K562 treated with DMSO at 1 percent for 24 hours (cell line): Measurements from ENCODE around the gene MSLN. TPM values are rescaled to one million over a fixed set of nuclear protein-coding genes. Genes with fewer than 3 reads are reported as not detected.

Experiments used
- total RNA-seq: library from RNA; unstranded; fragments of 300-600 nt; gene quantifications from 2 replicates; pipeline ENCODE4 v1.2.3, GENCODE V29; 2022; ENCODE audit warnings: low read depth; ENCODE audit not compliant: insufficient read depth

MSLN gene
- not detected in 2 replicates for total RNA-seq

GRCh38 chr16:760545-761343, at the start of gene MSLN:
Gene MSLN (plus strand): TSS chr16:760734. CDS start chr16:762681, 1,947 bp downstream.

GRCh38 chr16:714558-715476, 45.7 kb upstream of the MSLN start, which contains the start of gene METRN:
Gene METRN (plus strand): TSS chr16:715118. CDS start chr16:715290, 172 bp downstream.

DNA sequence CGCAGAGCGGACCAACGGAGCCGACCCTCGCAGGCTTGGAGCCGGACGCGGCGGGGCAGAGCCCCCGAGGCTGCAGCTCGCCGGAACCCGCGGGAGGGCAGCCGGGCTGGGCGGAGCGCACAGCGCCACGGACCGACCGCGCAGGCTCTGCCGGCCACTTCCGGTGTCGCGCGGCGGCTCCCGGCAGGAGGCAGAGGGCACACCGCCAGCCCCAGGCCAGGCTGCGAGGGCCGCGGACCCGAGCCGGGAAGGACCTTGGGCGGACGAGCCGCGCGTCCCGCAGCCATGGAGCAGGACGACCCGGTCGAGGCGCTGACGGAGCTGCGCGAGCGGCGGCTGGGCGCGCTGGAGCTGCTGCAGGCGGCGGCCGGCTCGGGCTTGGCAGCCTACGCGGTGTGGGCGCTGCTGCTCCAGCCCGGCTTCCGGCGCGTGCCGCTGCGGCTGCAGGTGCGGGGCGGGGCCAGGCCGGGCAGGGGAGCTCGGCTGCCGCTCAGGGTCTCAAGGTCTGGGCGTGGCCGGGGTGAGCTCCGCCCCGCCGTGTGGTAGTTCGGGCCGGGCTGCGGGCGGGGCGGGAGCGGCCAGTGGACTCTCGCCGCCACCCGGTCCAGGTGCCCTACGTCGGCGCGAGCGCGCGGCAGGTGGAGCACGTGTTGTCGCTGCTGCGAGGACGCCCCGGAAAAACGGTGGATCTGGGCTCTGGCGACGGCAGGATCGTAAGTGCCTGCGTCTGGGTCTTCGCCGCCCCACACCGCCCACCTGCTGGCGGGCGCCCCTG, 39.4 kb upstream of the MSLN start, which contains the start of gene ANTKMT:
Gene ANTKMT (plus strand): TSS at position 157 of the 775 bp plus-strand sequence. CDS start 129 bp downstream, at position 286.

DNA sequence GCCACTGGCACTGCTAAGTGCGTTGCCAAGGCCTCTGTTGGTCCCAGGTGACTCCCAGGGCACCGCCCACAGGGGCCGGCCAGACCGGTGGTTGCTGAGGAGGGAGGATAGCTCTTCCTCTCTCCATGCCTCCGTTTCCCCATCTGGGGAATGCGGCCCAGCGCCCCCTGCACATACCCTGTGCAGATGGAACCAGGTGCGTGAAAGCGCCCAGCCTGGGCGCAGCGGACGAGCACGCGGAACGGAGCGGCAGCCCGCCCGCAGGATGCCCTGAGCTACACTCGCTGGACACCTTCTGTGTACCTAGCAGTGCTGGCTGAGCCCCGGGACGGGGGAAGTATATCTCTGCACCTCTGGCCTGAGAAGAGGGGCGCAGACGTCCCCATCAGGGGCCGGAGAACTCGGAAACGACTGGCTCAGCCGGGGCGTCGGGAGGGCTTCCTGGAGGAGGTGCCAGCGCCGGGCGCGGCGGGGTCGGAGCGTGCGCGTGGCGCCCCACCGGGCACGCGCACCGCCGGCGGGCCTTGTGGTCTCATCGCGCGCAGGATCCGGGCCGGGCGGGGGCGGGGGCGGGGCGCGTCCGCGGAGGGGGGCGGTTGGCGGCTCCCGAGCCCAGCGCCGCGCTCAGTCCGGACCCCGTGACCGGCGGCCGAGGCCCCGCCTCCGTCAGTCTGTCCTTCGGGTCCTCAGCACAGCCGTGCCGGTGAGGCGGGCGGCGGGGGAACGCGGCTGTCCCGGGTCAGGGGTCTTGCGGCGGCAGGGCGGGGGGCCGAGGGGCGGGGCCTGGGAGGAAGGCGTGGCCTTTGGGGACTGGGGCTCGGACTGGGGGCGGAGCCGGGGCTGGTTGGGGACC, 33.9 kb upstream of the MSLN start, which contains the start of the genes CCDC78 and HAGHL:
Gene CCDC78 (minus strand): TSS at position 6 of the 853 bp plus-strand sequence. CDS start 76 bp downstream, outside the sequence.
Gene HAGHL (plus strand): TSS at position 669 of the 853 bp plus-strand sequence. CDS start 404 bp downstream, outside the sequence.

GRCh38 chr16:740764-741505, 19.6 kb upstream of the MSLN start, which contains the start of gene CIAO3:
Gene CIAO3 (minus strand): TSS chr16:740997. CDS start chr16:740985, 12 bp downstream.

GRCh38 chr16:787978-788398, 27.5 kb downstream of the MSLN start, which contains the start of gene RPUSD1:
Gene RPUSD1 (minus strand): TSS chr16:788381. CDS start chr16:787737, 644 bp downstream.

GRCh38 chr16:788399-789126, 28.0 kb downstream of the MSLN start, which contains the start of gene CHTF18:
Gene CHTF18 (plus strand): TSS chr16:788620. CDS start chr16:788685, 65 bp downstream.

DNA sequence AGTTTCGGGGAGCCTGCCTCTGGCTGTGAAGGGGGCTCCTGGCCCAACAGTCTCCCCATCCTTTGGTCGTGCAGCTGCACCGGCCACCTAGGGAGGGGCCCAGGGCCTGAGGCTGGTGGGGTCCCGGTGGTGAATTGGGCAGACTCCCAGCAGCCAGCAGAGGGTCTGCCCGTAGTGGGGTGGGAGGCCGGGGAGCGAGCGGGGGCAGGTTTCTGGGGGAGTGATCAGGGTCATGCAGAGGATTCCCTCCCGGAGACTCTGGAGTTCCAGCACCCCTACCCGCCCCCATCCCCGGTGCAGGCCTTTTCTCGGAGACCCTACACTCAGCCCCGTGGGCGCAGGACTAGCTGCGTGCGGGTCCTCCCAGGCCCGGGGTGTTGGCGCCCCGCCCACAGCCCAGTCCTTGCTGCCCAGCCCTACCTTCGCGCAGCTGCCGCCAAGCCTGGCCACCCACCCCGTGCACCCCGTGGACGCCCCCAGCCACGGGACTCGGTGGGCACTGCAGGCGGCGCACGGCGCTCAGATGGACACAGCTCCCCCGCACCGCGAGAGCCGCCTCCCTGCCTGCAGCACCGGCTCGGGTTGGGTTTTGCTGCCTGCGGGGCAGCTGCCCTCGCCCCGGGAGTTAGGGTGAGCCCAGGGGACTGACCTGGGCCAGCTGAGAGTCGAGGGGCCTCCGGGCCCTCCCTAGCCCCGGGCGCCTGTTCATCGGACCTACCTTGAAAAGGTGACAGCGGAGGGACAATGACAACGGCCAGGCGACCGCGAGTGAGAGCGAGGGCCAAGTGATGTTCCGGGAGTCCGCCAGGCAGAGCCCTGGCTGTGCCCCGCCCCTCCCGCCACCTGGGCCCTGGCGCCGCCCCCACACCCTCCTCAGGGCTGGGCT, 39.7 kb downstream of the MSLN start, which contains the start of gene GNG13:
Gene GNG13 (minus strand): TSS at position 787 of the 886 bp plus-strand sequence. CDS start 1,657 bp downstream, outside the sequence.

Other genes starting within 250 kb of the MSLN start
- 64.7 and 73.6 TPM in 2 replicates for gene CAPN15, start 233.0 kb upstream of the MSLN start, total RNA-seq
- gene PRR35, start 200.3 kb upstream of the MSLN start, total RNA-seq, result 0.23 TPM in 1 of 2 replicates, not detected in the other
- 12.5 and 14.0 TPM in 2 replicates for gene NHLRC4, start 193.7 kb upstream of the MSLN start, total RNA-seq
- 55.4 and 66.8 TPM in 2 replicates for gene PIGQ, start 190.8 kb upstream of the MSLN start, total RNA-seq
- 42.1 and 47.9 TPM in 2 replicates for gene RAB40C, start 170.7 kb upstream of the MSLN start, total RNA-seq
- 13.4 and 16.8 TPM in 2 replicates for gene WFIKKN1, start 129.7 kb upstream of the MSLN start, total RNA-seq
- 134 and 166 TPM in 2 replicates for gene METTL26, start 124.4 kb upstream of the MSLN start, total RNA-seq
- gene MCRIP2, start 118.9 kb upstream of the MSLN start, total RNA-seq, result 93.9 and 111 TPM in 2 replicates
- 2.6 and 4.1 TPM in 2 replicates for gene WDR90, start 111.4 kb upstream of the MSLN start, total RNA-seq
- 154 and 166 TPM in 2 replicates for gene RHOT2, start 92.6 kb upstream of the MSLN start, total RNA-seq
- gene RHBDL1, start 85.1 kb upstream of the MSLN start, total RNA-seq, result 1.2 and 3.0 TPM in 2 replicates
- 165 and 192 TPM in 2 replicates for gene STUB1, start 80.3 kb upstream of the MSLN start, total RNA-seq
- gene JMJD8, start 76.4 kb upstream of the MSLN start, total RNA-seq, result 102 and 106 TPM in 2 replicates
- gene WDR24, start 70.3 kb upstream of the MSLN start, total RNA-seq, result 33.8 and 37.4 TPM in 2 replicates
- 4.8 and 5.8 TPM in 2 replicates for gene FBXL16, start 54.9 kb upstream of the MSLN start, total RNA-seq
- gene METRN, start 45.6 kb upstream of the MSLN start, total RNA-seq, result 47.3 and 52.0 TPM in 2 replicates
- 76.2 and 84.9 TPM in 2 replicates for gene ANTKMT, start 39.6 kb upstream of the MSLN start, total RNA-seq
- gene CCDC78, start 34.3 kb upstream of the MSLN start, total RNA-seq, result 1.3 and 1.8 TPM in 2 replicates
- 22.0 and 22.6 TPM in 2 replicates for gene HAGHL, start 33.6 kb upstream of the MSLN start, total RNA-seq
- gene CIAO3, start 19.7 kb upstream of the MSLN start, total RNA-seq, result 40.1 and 45.9 TPM in 2 replicates
- gene RPUSD1, start 27.6 kb downstream of the MSLN start, total RNA-seq, result 64.3 and 67.5 TPM in 2 replicates
- gene CHTF18, start 27.9 kb downstream of the MSLN start, total RNA-seq, result 46.3 and 54.9 TPM in 2 replicates
- not detected in 2 replicates for gene GNG13, start 40.0 kb downstream of the MSLN start, total RNA-seq
- 4.5 and 12.8 TPM in 2 replicates for gene LMF1, start 210.2 kb downstream of the MSLN start, total RNA-seq
- gene SOX8, start 221.0 kb downstream of the MSLN start, total RNA-seq, result not detected in 2 replicates